ENCODE measurements around the gene SH3D19.

- TF ChIP-seq EP300 (IDR thresholded peaks at IDR 0.05; ENCODE audit: low read depth) (no peak), POLR2AphosphoS5 (IDR thresholded peaks at IDR 0.05) (no peak), POLR2A (IDR thresholded peaks at IDR 0.05) (no peak)
- TF ChIP-seq, protein P1, sequence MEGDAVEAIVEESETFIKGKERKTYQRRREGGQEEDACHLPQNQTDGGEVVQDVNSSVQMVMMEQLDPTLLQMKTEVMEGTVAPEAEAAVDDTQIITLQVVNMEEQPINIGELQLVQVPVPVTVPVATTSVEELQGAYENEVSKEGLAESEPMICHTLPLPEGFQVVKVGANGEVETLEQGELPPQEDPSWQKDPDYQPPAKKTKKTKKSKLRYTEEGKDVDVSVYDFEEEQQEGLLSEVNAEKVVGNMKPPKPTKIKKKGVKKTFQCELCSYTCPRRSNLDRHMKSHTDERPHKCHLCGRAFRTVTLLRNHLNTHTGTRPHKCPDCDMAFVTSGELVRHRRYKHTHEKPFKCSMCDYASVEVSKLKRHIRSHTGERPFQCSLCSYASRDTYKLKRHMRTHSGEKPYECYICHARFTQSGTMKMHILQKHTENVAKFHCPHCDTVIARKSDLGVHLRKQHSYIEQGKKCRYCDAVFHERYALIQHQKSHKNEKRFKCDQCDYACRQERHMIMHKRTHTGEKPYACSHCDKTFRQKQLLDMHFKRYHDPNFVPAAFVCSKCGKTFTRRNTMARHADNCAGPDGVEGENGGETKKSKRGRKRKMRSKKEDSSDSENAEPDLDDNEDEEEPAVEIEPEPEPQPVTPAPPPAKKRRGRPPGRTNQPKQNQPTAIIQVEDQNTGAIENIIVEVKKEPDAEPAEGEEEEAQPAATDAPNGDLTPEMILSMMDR (IDR thresholded peaks at IDR 0.05), result no peak
Observed at GRCh38 chr4:151292038-151292437, 33.4 kb downstream of the SH3D19 start.

All from transverse colon (tissue), 4 donors.